ENCODE data around the gene SFT2D3.

Gene SFT2D3

GRCh38 chr2:127707890-127708648 is 6.8 kb downstream of the SFT2D3 start:
- DNase-seq (ENCODE audit: low read depth), result no peak

- DNase-seq (ENCODE audit: low read depth), result no peak
These were observed 8.0 kb downstream of the SFT2D3 start for GRCh38 chr2:127709336-127709735.

- no peak for DNase-seq (ENCODE audit: low read depth)
These were observed 11.7 kb downstream of the SFT2D3 start for GRCh38 chr2:127712999-127713398.

- no peak for DNase-seq (ENCODE audit: low read depth)
These were observed 12.3 kb downstream of the SFT2D3 start for GRCh38 chr2:127713562-127713961.

- DNase-seq (ENCODE audit: low read depth), result no peak
These were observed 14.6 kb downstream of the SFT2D3 start for GRCh38 chr2:127715778-127716449.

GRCh38 chr2:127718271-127718670 is 17.0 kb downstream of the SFT2D3 start:
- no peak for DNase-seq (ENCODE audit: low read depth)

- no peak for DNase-seq (ENCODE audit: low read depth)
These were observed 18.3 kb downstream of the SFT2D3 start for GRCh38 chr2:127719301-127720218.

- DNase-seq (ENCODE audit: low read depth), result no peak
These were observed 20.1 kb downstream of the SFT2D3 start for GRCh38 chr2:127721311-127721977.

- no peak for DNase-seq (ENCODE audit: low read depth)
These were observed 20.7 kb downstream of the SFT2D3 start for GRCh38 chr2:127721978-127722355.

GRCh38 chr2:127722807-127723206 is 21.5 kb downstream of the SFT2D3 start:
- no peak for DNase-seq (ENCODE audit: low read depth)

- DNase-seq (ENCODE audit: low read depth), result no peak
These were observed 25.0 kb downstream of the SFT2D3 start for GRCh38 chr2:127726158-127726880.

GRCh38 chr2:127733113-127733815 is 32.0 kb downstream of the SFT2D3 start:
- DNase-seq (ENCODE audit: low read depth), result no peak

GRCh38 chr2:127733816-127734537 is 32.7 kb downstream of the SFT2D3 start:
- DNase-seq (ENCODE audit: low read depth), result no peak

- DNase-seq (ENCODE audit: low read depth), result no peak
These were observed 33.7 kb downstream of the SFT2D3 start for GRCh38 chr2:127735044-127735443.

GRCh38 chr2:127735537-127736399 is 34.5 kb downstream of the SFT2D3 start:
- DNase-seq (ENCODE audit: low read depth), result no peak

GRCh38 chr2:127737892-127738291 is 36.6 kb downstream of the SFT2D3 start:
- no peak for DNase-seq (ENCODE audit: low read depth)

GRCh38 chr2:127739800-127740199 is 38.5 kb downstream of the SFT2D3 start:
- DNase-seq (ENCODE audit: low read depth), result no peak

GRCh38 chr2:127740665-127741288 is 39.5 kb downstream of the SFT2D3 start:
- no peak for DNase-seq (ENCODE audit: low read depth)

Measured in activated T-helper 9 cell treated with anti-CD3 and anti-CD28 coated beads, Interleukin-2, amount 50 U/mL, for 16 hours (primary cell).